Mesendoderm (in vitro differentiated cells): ENCODE results near the gene CHIT1.

Experiments
- DNase-seq: peaks from one replicate; pipeline ENCODE4 v3.0.0; 2013
- H2AK5ac ChIP-seq: 2 replicates; pipeline ENCODE4 v1.6.1; 2013; ENCODE audit warnings: low read length, inconsistent platforms
- H2BK120ac ChIP-seq: 2 replicates; pipeline ENCODE4 v1.6.1; 2013; ENCODE audit warnings: low read depth, mild to moderate bottlenecking, low read length, moderate library complexity, mixed read lengths
- H2BK15ac ChIP-seq: replicated peaks from 2 replicates; pipeline ENCODE4 v1.6.1; 2013; ENCODE audit warnings: low read depth, mild to moderate bottlenecking, moderate library complexity
- H2BK5ac ChIP-seq: 2 replicates; pipeline ENCODE4 v1.6.1; 2013; ENCODE audit warnings: low read length, inconsistent platforms
- H3K18ac ChIP-seq: 2 replicates; pipeline ENCODE4 v1.6.1; 2013; ENCODE audit warnings: mild to moderate bottlenecking, low read length, mixed read lengths
- H3K23ac ChIP-seq: one replicate; pipeline ENCODE4 v1.6.1; 2013; ENCODE audit warnings: low read length
- H3K27ac ChIP-seq: 2 replicates; pipeline ENCODE4 v1.5.1; 2013; ENCODE audit warnings: low read depth, mild to moderate bottlenecking, inconsistent platforms, low read length, moderate library complexity
- H3K27me3 ChIP-seq: 2 replicates; pipeline ENCODE4 v1.6.1; 2013; ENCODE audit warnings: low read length, control low read depth, mild to moderate bottlenecking, inconsistent platforms; ENCODE audit not compliant: insufficient read depth, poor library complexity
- H3K36me3 ChIP-seq: 2 replicates; pipeline ENCODE4 v1.6.1; 2013; ENCODE audit warnings: low read length, inconsistent platforms; ENCODE audit not compliant: control insufficient read depth, insufficient read depth
- H3K4ac ChIP-seq: one replicate; pipeline ENCODE4 v1.6.1; 2013; ENCODE audit warnings: low read depth, mild to moderate bottlenecking, low read length, moderate library complexity
- H3K4me1 ChIP-seq: 2 replicates; pipeline ENCODE4 v1.6.1; 2013; ENCODE audit warnings: low read depth, low read length, inconsistent platforms; ENCODE audit not compliant: control insufficient read depth
- H3K4me2 ChIP-seq: 2 replicates; pipeline ENCODE4 v1.6.1; 2013; ENCODE audit warnings: low read length
- H3K4me3 ChIP-seq: 2 replicates; pipeline ENCODE4 v1.5.1; 2013; ENCODE audit warnings: mild to moderate bottlenecking, low read length
- H3K56ac ChIP-seq: one replicate; pipeline ENCODE4 v1.6.1; 2013; ENCODE audit warnings: low read length
- H3K79me1 ChIP-seq: 2 replicates; pipeline ENCODE4 v1.6.1; 2013; ENCODE audit warnings: low read length, inconsistent platforms
- H3K79me2 ChIP-seq: 2 replicates; pipeline ENCODE4 v1.6.1; 2013; ENCODE audit warnings: mild to moderate bottlenecking, low read length; ENCODE audit not compliant: control insufficient read depth, insufficient read depth
- H3K9ac ChIP-seq: 2 replicates; pipeline ENCODE4 v1.6.1; 2013; ENCODE audit warnings: low read length, inconsistent platforms
- H4K5ac ChIP-seq: one replicate; pipeline ENCODE4 v1.6.1; 2013; ENCODE audit warnings: low read length
- H4K8ac ChIP-seq: one replicate; pipeline ENCODE4 v1.6.1; 2013; ENCODE audit warnings: low read depth, mild to moderate bottlenecking, control low read depth, low read length, moderate library complexity
- WGBS: extraction: QIAGEN DNeasy Blood & Tissue Kit; methylation state at CpG from one replicate; pipeline ENCODE4 v1.1.7; 2013; ENCODE audit warnings: low lambda C conversion rate, missing lambda C conversion rate; ENCODE audit not compliant: insufficient coverage; ENCODE audit errors: extremely low coverage; 5-methylcytosine and 5-hydroxymethylcytosine counted together

CHIT1 gene

GRCh38 chr1:203227371-203228083 lies 1.9 kb downstream of the CHIT1 start:
- Histone ChIP-seq H3K4me2 (no peak overlapping the region), H3K4ac (no peak overlapping the region), H4K8ac (no peak overlapping the region), H3K56ac (no peak overlapping the region), H3K27ac (no peak overlapping the region), H3K36me3 (no peaks in the 10 kb centered on the region), H3K79me2 (no peaks in the 10 kb centered on the region), H3K4me3 (no peak overlapping the region), H2AK5ac (no peak overlapping the region), H3K18ac (no peak overlapping the region), H2BK5ac (no peak overlapping the region), H3K4me1 (peaks cover 4% of the 10 kb centered on the region), H4K5ac (no peak overlapping the region), H2BK120ac (no peak overlapping the region), H2BK15ac (no peak overlapping the region), H3K79me1 (no peaks in the 10 kb centered on the region), H3K9ac (no peak overlapping the region), H3K23ac (no peak overlapping the region), H3K27me3 (no peaks in the 10 kb centered on the region)
- no peak for DNase-seq
- WGBS, result no CpG with 5 or more reads among the region's 9 CpGs

- no peaks in the 10 kb centered on the region for H3K36me3 ChIP-seq
Observed at GRCh38 chr1:203225071-203225470, 4.4 kb downstream of the CHIT1 start.

GRCh38 chr1:203223012-203223775 lies 6.3 kb downstream of the CHIT1 start:
- Histone ChIP-seq H2BK5ac (no peak overlapping the region), H3K36me3 (no peaks in the 10 kb centered on the region), H3K4me2 (no peak overlapping the region), H3K79me1 (no peaks in the 10 kb centered on the region), H2BK15ac (no peak overlapping the region), H3K4me3 (no peak overlapping the region), H2BK120ac (no peak overlapping the region), H3K18ac (no peak overlapping the region), H4K8ac (no peak overlapping the region), H3K9ac (no peak overlapping the region), H3K23ac (no peak overlapping the region), H2AK5ac (no peak overlapping the region), H3K27me3 (no peaks in the 10 kb centered on the region), H3K79me2 (no peaks in the 10 kb centered on the region), H4K5ac (no peak overlapping the region), H3K56ac (no peak overlapping the region), H3K27ac (no peak overlapping the region), H3K4me1 (peaks cover 4% of the 10 kb centered on the region), H3K4ac (no peak overlapping the region)
- no peak for DNase-seq
- WGBS, result no CpG with 5 or more reads among the region's 18 CpGs

More at GRCh38 chr1:203225071-203225470, 4.4 kb downstream of the CHIT1 start:
- no peak overlapping the region for H3K23ac ChIP-seq
- H4K5ac ChIP-seq, result no peak overlapping the region
- H3K4ac ChIP-seq, result no peak overlapping the region
- DNase-seq, result no peak
- no peak overlapping the region for H3K27ac ChIP-seq
- H2BK120ac ChIP-seq, result no peak overlapping the region
- no peaks in the 10 kb centered on the region for H3K79me2 ChIP-seq
- H3K4me3 ChIP-seq, result no peak overlapping the region
- no peak overlapping the region for H3K56ac ChIP-seq
- H3K18ac ChIP-seq, result no peak overlapping the region
- no peak overlapping the region for H2BK15ac ChIP-seq
- H3K4me1 ChIP-seq, result peaks cover 4% of the 10 kb centered on the region
- no peaks in the 10 kb centered on the region for H3K27me3 ChIP-seq
- no peak overlapping the region for H2BK5ac ChIP-seq
- no peak overlapping the region for H2AK5ac ChIP-seq
- no peak overlapping the region for H3K4me2 ChIP-seq
- H3K9ac ChIP-seq, result no peak overlapping the region
- no peaks in the 10 kb centered on the region for H3K79me1 ChIP-seq
- no CpG with 5 or more reads among the region's 4 CpGs for WGBS
- no peak overlapping the region for H4K8ac ChIP-seq

GRCh38 chr1:203219934-203220333 lies 9.5 kb downstream of the CHIT1 start:
- Histone ChIP-seq H2BK5ac (no peak overlapping the region), H4K8ac (no peak overlapping the region), H2BK120ac (no peak overlapping the region), H3K27me3 (no peaks in the 10 kb centered on the region), H3K79me1 (no peaks in the 10 kb centered on the region), H3K56ac (no peak overlapping the region), H3K23ac (no peak overlapping the region), H3K79me2 (no peaks in the 10 kb centered on the region), H4K5ac (no peak overlapping the region), H3K36me3 (no peaks in the 10 kb centered on the region), H2AK5ac (no peak overlapping the region), H3K4me2 (no peak overlapping the region), H3K4ac (no peak overlapping the region), H3K4me1 (no peaks in the 10 kb centered on the region), H3K9ac (no peak overlapping the region), H3K4me3 (no peak overlapping the region), H3K18ac (no peak overlapping the region), H3K27ac (no peak overlapping the region), H2BK15ac (no peak overlapping the region)
- no CpG with 5 or more reads among the region's 8 CpGs for WGBS
- DNase-seq, result peak; percentile 39

GRCh38 chr1:203219171-203219570 lies 10.3 kb downstream of the CHIT1 start:
- no peak overlapping the region for H3K23ac ChIP-seq
- H3K4ac ChIP-seq, result no peak overlapping the region
- H3K56ac ChIP-seq, result no peak overlapping the region
- no peak overlapping the region for H3K18ac ChIP-seq
- WGBS, result no CpG with 5 or more reads among the region's 1 CpG
- H3K27ac ChIP-seq, result no peak overlapping the region
- DNase-seq, result no peak
- H3K9ac ChIP-seq, result no peak overlapping the region
- H3K36me3 ChIP-seq, result no peaks in the 10 kb centered on the region
- H4K5ac ChIP-seq, result no peak overlapping the region
- no peak overlapping the region for H3K4me3 ChIP-seq
- H3K4me2 ChIP-seq, result no peak overlapping the region
- H3K27me3 ChIP-seq, result no peaks in the 10 kb centered on the region
- H3K4me1 ChIP-seq, result no peaks in the 10 kb centered on the region
- H2AK5ac ChIP-seq, result no peak overlapping the region
- H2BK5ac ChIP-seq, result no peak overlapping the region
- no peak overlapping the region for H2BK15ac ChIP-seq
- H2BK120ac ChIP-seq, result no peak overlapping the region
- no peaks in the 10 kb centered on the region for H3K79me2 ChIP-seq
- no peaks in the 10 kb centered on the region for H3K79me1 ChIP-seq
- no peak overlapping the region for H4K8ac ChIP-seq
